Heart right ventricle (tissue), 16 donors: ENCODE results near the gene CRIP3. TPM values are rescaled to one million over a fixed set of nuclear protein-coding genes. Genes with fewer than 3 reads are reported as not detected.

ENCODE experiments used
- ATAC-seq, 8 donors: fragments of 200-7000 bp; cut with Tn5 transposase; one replicate each; pipeline ENCODE4 v1.9.1; 2020; ENCODE audit warnings: mild to moderate bottlenecking in 8 of 8, moderate library complexity in 8 of 8, moderate number of reproducible peaks in 1 of 8
- DNase-seq, 2 donors: peaks; one replicate each; pipeline ENCODE4 v3.0.0-alpha.2; 2020
- H3K27ac ChIP-seq, 10 donors: fragments of 200-600 bp; sonication (generic) in 2 of 10; one replicate each; pipeline versions ENCODE4 v1.5.0 to v1.8.0; 2020 to 2022; ENCODE audit warnings: mild to moderate bottlenecking in 3 of 10
- H3K27me3 ChIP-seq, 7 donors: fragments of 200-600 bp; one replicate each; pipeline ENCODE4 v1.8.0; 2021 to 2022; ENCODE audit warnings: mild to moderate bottlenecking in 2 of 7
- H3K36me3 ChIP-seq, 9 donors: fragments of 200-600 bp; sonication (generic) in 1 of 9; one replicate each; pipeline versions ENCODE4 v1.5.0 to v1.8.0; 2020 to 2022; ENCODE audit warnings: mild to moderate bottlenecking in 2 of 9
- H3K4me1 ChIP-seq, 9 donors: fragments of 200-600 bp; sonication (generic) in 1 of 9; one replicate each; pipeline versions ENCODE4 v1.5.0 to v1.8.0; 2020 to 2022; ENCODE audit warnings: mild to moderate bottlenecking in 4 of 9
- H3K4me3 ChIP-seq, 10 donors: fragments of 200-600 bp; sonication (generic) in 2 of 10; one replicate each; pipeline versions ENCODE4 v1.5.0 to v1.8.0; 2020 to 2022; ENCODE audit warnings: mild to moderate bottlenecking in 7 of 10, moderate library complexity in 2 of 10
- H3K9me3 ChIP-seq, 11 donors: fragments of 200-600 bp in 10 of 11; sonication (generic) in 2 of 11; one replicate each; pipeline versions ENCODE4 v1.5.0 to v1.8.0; 2013 to 2022; ENCODE audit warnings: mild to moderate bottlenecking in 2 of 11, control low read depth in 1 of 11, moderate library complexity in 1 of 11
- CTCF ChIP-seq, 9 donors: fragments of 200-600 bp; sonication (generic) in 2 of 9; IDR thresholded peaks; one replicate each; pipeline versions ENCODE4 v1.5.0 to v1.8.0; 2021 to 2022; ENCODE audit warnings: antibody characterized with exemption in 9 of 9, mild to moderate bottlenecking in 5 of 9, moderate library complexity in 1 of 9
- whole genome bisulfite sequencing, 2 donors: extraction: QIAGEN DNeasy Blood & Tissue Kit; methylation state at CpG; one replicate each; pipeline ENCODE4 v1.1.7; 2013; ENCODE audit warnings: inconsistent platforms in 1 of 2; 5-methylcytosine and 5-hydroxymethylcytosine counted together
- intact Hi-C, 10 donors: fragments of 100-400 bp; cut with DNase I; formaldehyde crosslinking; loops; one replicate each; pipeline versions ENCODE4 v1.11.1 to v1.14.2; 2022
- polyA plus RNA-seq, 2 donors: library from polyadenylated mRNA; stranded (reverse); fragments of 200-250 nt; gene quantifications; one replicate each; pipeline ENCODE4 v1.2.3, GENCODE V29; 2013
- total RNA-seq, 10 donors: library from RNA; stranded (reverse); fragmentation: NEBNext Ultra II Directional in 3 of 10; extraction: Animal tissue kit (Norgen Biotek cat#: 25700) in 3 of 10; gene quantifications; one replicate each; pipeline versions ENCODE4 v1.2.1 to v1.2.4, GENCODE V29; 2021 to 2023
- donor health status: Arrhythmogenic right ventricular cardiomyopathy.
- donor health status: ischemic (EF 13 %, LVEDD 7.1; RV severe dilation, severe dysfunction).
- donor health status: healthy with polysubstance abuse.
- donor health status: DM: no; HTN: yes; CAD: no.
- donor health status: DM: no; HTN: no; CAD: no.
- donor health status: ischemic (EF 25% LVEDD 6.9; RV normal size, moderate dysfunction).
- donor health status: ischemic (EF 25% LVEDD 5.7; RV mildly dilated, moderate dysfunction).
- donor health status: healthy.
- donor health status: DM: yes; HTN: yes; CAD: no.
- donor health status: Ischemic cardiomyopathy.
- donor health status: ischemic (EF 35%, LVEDD 5.7; RV mildly dilated, moderate dysfunction).
- donor health status: nonischemic (EF 11% LVEDD 7.7; RV severe dilation, severe dysfunction).
- donor health status: DM: yes; HTN: yes; CAD: no.
- donor health status: PGD.
- donor health status: ischemic (EF 29% LVEDD 5.4; RV normal size, mild dysfunction).
- donor health status: nonischemic (EF 23%, LVEDD 6.1; RV moderate dilation, normal function).

Gene CRIP3
- total and polyA plus RNA-seq, 12 donors, result 2.7 to 84.5 (median 26.3) TPM

GRCh38 chr6:43299338-43300293, 9.0 kb downstream of the CRIP3 start:
- H3K9me3 ChIP-seq, result no peaks in the 10 kb centered on the region
- no peak for DNase-seq
- H3K4me1 ChIP-seq, result peaks cover 0 to 11% (median 0%) of the 10 kb centered on the region in 9 donors
- H3K27ac ChIP-seq, result no peak overlapping the region
- WGBS, 2 donors, result 81 to 83% methylated on average over 18 of the region's 18 CpGs
- peaks cover 0 to 20% (median 7%) of the 10 kb centered on the region in 7 donors for H3K27me3 ChIP-seq
- no peak overlapping the region for H3K4me3 ChIP-seq
- intact Hi-C loops, result no loop called here
- H3K36me3 ChIP-seq, result no peaks in the 10 kb centered on the region
- TF ChIP-seq CTCF (IDR thresholded peaks at IDR 0.05), result no peak
- ATAC-seq, result no peak

GRCh38 chr6:43298565-43299337, 9.9 kb downstream of the CRIP3 start:
- Histone ChIP-seq H3K9me3 (no peaks in the 10 kb centered on the region), H3K27me3 (peaks cover 0 to 20% (median 7%) of the 10 kb centered on the region in 7 donors), H3K4me1 (peaks cover 0 to 11% (median 0%) of the 10 kb centered on the region in 9 donors), H3K27ac (peak overlapping the region in 2 of 10 donors; percentile 64 to 72), H3K4me3 (no peak overlapping the region), H3K36me3 (no peaks in the 10 kb centered on the region)
- ATAC-seq, result peak in 1 of 8 donors; percentile 10
- DNase-seq, result no peak
- no peak for TF ChIP-seq CTCF (IDR thresholded peaks at IDR 0.05)
- 73 to 82% methylated on average over 12 of the region's 12 CpGs for WGBS, 2 donors
- intact Hi-C loops, result no loop called here

DNA sequence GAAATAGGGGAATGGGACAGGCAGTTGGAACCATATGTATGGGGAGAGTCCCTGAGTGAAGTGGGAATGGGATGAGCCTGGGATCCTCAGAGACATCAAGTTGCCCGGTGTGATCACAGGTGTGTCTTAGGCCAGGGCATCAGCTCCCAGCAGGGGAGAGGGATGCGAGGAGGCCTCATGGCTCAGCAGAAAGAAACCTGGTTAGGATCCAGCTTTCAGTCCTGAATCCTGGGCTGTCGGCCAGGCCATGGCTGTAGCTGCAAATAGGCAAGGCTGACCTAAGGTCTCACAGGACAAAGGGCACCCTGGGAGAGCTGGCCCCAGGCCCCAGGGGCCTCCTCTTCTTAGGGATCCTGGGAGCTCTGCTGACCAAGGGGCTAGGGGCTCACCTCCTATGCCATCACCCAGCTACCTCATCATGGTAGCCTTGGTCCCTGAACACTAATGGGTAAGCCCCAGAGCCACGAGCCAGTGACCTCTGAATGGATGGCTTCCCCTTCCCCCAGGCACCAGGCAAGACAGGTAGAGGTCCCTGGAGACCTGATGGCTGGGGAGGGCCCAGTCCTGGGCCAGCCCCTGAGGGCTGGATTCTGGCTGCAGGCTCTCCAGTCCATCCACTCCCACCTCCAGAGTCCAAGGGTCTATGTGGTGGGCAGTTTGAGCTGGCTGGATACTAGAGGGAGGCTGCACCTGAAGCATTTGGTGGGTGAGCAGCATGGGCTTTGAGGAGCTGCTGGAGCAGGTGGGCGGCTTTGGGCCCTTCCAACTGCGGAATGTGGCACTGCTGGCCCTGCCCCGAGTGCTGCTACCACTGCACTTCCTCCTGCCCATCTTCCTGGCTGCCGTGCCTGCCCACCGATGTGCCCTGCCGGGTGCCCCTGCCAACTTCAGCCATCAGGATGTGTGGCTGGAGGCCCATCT, 10.7 kb downstream of the CRIP3 start, which contains the start of gene SLC22A7:
TSS of gene SLC22A7 (plus strand) at position 617 of the 921 bp plus-strand sequence. CDS start at position 716, 99 bp downstream.
- peak; percentile 66 to 67 for DNase-seq
- no peaks in the 10 kb centered on the region for H3K9me3 ChIP-seq
- peaks cover 0 to 20% (median 7%) of the 10 kb centered on the region in 7 donors for H3K27me3 ChIP-seq
- intact Hi-C loops, result no loop called here
- no peak within 1 kb of the TSS for H3K4me3 ChIP-seq
- WGBS, 2 donors, result 62 to 64% methylated on average over 10 of the region's 10 CpGs
- no peaks in the 10 kb centered on the region for H3K36me3 ChIP-seq
- ATAC-seq, result peak; percentile 71 to 92 (median 80)
- peaks cover 0 to 11% (median 0%) of the 10 kb centered on the region in 9 donors for H3K4me1 ChIP-seq
- peak within 1 kb of the TSS in 4 of 10 donors; percentile 30 to 72 (median 66) for H3K27ac ChIP-seq
- no peak for TF ChIP-seq CTCF (IDR thresholded peaks at IDR 0.05)
